Activated CD8-positive, alpha-beta memory T cell treated with anti-CD3 and anti-CD28 coated beads for 4 hours (primary cell): Measurements from ENCODE around the gene PHB1.
"Not testable (repeated sequence)": the region's sequence is repeated elsewhere in the genome, so short reads cannot be mapped to it uniquely, and the experiment has no call there.

Experiments
- DNase-seq, 2 donors: peaks; one replicate each; pipeline ENCODE4 v3.0.0-alpha.2; 2020; ENCODE audit warnings: low read depth in 2 of 2

Gene PHB1

DNA sequence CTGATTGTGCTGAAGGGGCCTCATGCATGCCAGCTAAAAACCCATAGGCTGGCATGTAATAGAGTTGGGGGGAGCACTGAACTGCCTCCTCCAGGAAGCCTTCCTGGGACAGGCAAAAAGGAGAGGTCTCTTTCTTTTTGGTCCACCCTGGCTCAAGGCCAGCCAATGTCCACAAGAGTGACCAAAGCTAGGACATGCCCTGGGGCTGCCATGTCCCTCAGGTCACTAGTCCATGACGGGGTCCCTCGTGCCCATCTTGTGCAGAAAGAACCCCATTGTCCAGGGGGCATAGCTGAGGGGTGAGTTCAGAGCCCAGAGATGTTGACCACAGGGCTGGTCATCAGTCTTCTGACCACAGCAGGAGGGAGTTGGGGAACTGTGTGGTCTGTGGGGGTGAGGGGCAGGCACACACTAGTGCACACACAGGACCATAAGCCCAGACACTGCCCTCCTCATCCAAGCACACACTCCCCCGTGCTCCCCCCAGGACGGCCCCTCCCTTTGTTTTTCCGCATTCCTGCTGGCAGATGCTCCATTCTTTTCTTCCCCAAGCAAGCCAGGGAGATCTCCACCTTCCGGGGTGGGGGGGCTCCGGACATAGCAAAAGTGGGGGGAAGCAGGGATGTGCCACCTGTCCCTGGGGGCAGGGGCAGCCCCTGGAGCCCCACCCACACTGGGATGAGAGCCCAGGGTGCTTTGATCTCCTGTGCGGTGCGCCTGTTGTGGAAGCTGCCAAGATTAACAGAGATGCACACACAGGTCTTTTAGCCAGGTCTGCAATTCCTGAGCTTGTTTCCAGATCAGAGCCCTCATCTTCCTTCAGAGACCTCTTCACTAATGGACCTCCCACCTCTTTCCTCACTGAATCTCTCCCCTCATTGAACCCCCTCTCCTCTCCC lies 25.2 kb upstream of the PHB1 start:
- no peak for DNase-seq

DNA sequence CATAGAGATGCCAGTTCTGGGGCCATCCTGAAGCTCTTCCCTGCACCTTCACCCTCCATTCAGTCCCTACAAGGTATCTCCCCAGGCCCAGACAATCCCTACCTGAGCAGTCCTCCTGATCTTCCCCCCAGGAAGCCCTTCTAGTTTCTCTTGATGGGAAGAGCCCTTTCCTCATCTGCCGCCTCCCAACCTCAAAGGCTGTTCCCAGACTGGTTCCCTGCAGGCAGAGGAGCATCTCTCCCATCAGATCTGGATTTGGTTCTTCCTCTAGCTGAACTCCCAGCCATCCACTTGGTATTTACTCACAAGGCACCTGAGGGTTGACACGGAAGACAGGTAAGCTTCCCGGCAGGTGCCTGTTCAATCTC lies 24.6 kb upstream of the PHB1 start:
- DNase-seq = no peak

DNA sequence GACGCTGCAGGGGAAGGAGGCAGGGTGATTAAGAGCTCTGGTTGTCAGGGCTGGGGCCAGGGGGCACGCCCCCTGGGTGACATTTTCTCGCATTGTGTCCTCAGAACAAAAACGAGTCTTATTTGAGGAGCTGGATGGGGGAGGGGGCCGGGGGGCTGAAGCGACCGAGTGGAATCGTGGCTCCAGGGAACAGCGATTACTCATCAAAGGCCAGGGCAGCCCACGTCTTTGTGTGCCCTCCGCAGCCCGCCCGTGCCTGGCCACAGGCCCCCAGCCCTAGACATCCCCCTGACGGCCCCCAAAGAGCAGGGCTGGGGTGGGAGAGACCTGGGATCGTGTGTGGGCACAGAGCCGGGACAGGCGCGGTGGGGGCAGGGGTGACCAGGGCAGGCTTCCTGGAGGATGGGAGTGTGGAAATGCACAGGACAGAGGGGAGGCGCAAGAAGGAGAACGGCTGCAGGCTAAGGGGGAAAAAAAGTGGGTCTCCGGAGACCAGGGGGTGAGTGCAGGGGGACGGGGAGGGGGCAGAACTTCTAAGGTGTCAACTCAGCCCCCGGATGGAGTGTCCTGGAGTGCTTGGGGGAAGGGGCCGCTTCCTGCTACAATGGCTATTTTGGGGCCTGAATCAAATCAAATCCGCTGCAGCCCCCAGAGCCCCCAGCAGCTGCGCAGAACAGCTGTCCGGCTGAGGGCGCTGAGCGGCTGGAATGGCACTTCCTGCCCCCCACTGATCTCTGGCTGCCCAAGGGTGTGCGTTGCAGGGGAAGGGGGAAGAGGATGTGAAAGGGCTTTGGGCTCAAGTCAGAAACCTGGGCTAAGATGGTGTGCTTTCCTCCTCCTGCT lies 24.0 kb upstream of the PHB1 start:
- DNase-seq = no peak

DNA sequence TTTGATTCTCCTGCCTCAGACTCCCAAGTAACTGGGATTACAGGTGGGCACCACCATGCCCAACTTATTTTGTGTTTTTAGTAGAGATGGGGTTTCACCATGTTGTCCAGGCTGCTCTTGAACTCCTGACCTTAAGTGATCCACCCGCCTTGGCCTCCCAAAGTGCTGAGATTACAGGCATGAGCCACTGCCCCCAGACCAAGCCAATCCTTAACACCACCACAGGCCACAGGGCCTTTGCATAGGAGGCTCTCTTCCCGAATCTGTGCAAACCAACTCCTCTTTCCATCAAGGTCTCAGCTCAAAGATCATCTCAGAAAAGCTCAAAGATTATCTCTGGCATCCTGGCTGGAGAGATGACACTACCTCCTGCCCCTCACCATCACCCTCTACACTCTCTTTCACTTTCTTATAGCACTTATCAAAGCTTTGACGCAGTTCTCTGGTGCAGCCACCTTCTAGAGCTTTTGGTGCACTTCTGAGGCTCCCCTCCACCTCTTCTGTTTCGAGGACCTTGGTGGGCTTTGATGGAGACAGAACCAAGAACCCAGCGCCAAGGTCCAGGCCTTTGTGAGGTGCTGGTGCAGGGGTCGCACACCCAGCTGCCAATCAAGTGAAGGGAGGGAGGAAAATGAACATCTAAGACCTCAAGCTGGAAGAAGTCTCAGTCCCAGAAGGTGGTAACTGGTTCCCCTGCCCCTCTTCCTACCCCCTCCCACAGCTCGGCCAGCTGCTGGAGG lies 23.2 kb upstream of the PHB1 start:
- no peak for DNase-seq

DNA sequence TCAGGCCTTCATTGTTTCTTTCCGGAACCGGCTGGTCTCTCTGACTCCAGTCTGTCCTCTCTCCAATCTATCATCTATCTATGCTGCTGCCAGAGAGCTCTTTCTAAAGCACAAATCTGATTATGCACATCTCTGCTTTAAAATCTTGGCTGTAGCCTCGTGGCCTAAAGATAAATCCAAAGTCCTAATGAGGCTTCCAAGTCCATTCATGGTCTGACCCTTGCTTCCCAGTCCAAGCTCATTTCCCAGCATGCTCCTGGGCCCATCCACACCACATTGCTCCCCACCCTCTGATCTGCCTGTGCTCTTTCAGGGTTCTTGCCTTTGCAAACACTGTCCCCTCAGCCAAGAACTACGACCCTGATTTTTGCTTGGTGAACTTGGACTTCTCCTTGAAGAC lies 21.5 kb upstream of the PHB1 start:
- DNase-seq = no peak

DNA sequence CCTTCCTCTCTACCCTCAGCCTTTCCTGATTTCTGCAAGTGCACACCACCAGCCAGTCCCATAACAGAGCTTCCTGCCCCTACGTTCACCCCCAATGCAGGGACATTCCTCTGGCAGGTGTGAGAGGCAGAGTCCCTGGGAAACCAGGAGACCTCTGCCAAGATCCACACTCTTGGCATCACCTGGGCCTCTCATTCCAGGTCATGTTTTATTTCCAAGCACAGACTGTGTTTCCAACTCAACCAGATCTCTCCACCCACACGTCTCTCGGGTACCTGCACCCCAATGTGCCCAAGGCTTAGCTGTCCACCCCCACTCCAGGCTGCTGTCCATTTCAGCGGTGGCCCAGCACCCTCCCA lies 21.0 kb upstream of the PHB1 start:
- DNase-seq = no peak

DNA sequence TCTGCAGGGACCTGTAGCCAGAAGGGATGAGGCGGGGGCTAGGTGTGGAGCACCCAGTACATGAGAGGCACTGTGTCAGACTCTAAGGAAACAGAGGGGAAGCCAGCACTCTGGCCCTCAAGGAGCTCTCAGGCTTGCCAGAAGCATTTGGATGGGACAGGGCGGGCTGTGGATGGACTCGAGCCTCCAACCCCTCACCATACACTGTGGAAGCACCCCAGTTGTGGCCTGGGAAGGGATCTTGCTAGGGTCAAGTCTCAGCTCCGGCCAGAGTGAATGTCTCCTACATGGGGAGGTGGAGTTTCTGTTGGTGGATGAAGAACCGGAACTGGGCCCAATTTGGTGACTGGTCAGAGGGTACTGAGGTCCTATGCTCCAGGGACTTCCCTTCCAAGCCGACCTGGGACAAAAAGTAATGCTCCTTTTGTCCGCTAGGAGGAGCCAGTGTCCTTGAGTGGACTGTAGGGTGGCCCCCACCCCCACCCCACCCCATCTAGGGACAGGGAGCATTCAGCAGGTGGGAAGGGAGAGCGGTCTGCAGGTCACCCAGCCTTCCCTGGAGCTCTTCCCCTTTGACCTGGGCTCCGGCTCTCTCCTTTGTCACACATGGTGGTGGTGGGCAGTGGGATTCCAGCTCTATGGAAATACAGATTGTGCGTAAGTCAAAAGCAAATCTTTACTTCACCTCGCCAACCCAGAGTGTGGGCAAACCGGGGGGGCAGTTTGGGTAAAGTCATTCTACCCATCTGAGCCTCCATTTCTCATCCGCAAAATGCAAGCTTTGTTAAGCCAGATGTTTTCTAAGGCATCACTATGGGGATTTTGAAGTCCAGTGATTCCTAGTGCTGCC lies 20.4 kb upstream of the PHB1 start:
- peak in 1 of 2 donors; percentile 8 for DNase-seq

GRCh38 chr17:49433000-49433694 lies 18.5 kb upstream of the PHB1 start:
- DNase-seq = no peak

DNA sequence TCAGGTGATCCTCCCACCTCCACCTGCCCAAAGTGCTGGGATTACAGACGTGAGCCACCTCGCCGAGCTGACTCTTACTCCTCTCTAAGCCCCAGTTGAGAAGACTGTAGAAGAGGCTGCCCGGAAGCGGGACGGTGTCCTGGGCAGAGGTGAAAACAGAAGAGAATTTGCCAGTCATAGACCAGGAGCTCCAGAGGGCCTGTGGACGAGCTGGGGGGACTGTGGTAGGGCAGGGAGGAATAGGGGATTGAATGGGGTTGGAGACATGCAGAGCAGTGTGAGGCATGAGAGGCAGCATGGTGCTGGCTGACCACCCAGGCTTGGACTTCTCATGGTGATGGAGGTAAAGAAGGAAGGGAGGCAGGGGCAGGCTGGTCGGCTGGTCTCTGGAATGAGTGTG lies 17.1 kb upstream of the PHB1 start:
- no peak for DNase-seq

- DNase-seq = no peak
These were observed 10.3 kb upstream of the PHB1 start for GRCh38 chr17:49425004-49425286.

DNA sequence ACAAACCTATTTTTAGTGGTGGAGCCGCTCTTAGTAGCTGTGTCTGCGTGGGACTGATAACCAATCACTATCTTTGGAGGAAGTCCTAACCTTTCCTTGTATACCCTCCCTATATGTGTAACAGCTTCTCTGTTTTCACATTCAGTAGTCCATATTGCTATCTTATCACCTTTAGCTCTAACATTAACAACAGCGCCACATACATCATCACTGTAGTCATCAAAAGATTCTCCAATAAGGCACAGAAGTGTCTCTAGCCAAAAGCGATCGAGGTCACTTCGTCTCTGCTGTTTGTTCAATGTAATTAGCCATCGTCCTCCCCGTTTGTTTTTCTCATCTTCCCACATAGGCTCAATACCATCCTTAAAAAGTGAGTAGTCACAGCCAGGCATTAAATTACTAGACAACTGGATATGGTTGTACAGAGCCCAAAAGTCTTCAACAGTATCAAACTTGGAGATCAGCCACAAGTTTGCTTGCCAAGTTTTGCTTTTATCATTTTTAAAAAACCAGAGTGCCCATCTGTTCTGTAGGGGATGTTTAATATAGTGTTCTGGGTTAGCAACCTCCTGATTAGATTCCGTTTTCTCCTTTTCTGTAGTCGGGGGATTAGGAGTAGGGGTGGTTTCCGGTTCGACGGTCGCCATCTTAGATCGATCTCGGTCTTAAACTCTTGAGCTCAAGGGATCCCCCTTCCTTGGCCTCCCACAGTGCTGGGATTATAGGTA lies 9.8 kb upstream of the PHB1 start:
- not testable (repeated sequence) for DNase-seq

DNA sequence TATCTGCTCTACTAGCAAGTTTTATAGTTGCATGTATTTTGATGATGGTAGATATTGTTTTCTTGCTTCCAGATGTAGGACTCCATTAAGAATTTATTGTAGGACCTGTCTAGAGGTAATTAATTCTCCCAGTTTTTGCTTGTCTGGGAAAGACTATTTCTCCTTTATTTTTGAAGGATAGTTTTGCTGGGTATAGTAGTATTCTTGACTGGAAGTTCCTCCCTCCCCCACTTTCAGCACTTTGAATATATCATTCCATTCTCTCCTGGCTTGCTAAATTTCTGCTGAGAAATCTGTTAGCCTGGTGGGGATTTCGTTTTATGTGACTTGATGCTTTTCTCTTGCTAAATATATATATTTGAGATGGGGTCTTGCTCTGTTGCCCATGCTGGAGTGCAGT lies 8.0 kb upstream of the PHB1 start:
- DNase-seq = no peak

- not testable (repeated sequence) for DNase-seq
These were observed 5.1 kb upstream of the PHB1 start for GRCh38 chr17:49419761-49420160.

DNA sequence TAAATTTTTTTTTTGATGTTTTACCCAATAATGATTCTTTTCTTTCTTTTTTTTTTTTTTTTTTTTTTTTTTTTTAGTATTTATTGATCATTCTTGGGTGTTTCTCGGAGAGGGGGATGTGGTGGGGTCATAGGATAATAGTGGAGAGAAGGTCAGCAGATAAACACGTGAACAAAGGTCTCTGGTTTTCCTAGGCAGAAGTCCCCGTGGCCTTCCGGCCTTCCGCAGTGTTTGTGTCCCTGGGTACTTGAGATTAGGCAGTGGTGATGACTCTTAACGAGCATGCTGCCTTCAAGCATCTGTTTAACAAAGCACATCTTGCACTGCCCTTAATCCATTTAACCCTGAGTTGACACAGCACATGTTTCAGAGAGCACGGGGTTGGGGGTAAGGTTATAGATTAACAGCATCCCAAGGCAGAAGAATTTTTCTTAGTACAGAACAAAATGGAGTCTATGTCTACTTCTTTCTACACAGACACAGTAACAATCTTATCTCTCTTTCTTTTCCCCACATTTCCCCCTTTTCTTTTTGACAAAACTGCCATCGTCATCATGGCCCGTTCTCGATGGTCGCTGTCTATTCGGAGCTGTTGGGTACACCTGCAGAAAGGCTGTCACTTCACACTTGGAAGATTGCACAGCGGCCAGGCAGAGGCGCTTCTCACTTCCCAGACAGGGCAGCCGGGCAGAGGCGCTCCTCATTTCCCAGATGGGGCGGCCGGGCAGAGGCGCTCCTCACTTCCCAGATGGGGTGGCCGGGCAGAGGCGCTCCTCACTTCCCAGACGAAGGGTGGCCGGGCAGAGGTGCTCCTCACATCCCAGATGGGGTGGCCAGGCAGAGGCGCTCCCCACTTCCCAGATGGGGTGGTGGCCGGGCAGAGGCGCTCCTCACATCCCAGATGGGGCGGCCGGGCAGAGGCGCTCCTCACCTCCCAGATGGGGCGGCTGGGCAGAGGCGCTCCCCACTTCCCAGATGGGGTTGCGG lies 4.4 kb upstream of the PHB1 start:
- not testable (repeated sequence) for DNase-seq

- DNase-seq = no peak
These were observed 436 bp downstream of the PHB1 start for GRCh38 chr17:49414271-49414621.

DNA sequence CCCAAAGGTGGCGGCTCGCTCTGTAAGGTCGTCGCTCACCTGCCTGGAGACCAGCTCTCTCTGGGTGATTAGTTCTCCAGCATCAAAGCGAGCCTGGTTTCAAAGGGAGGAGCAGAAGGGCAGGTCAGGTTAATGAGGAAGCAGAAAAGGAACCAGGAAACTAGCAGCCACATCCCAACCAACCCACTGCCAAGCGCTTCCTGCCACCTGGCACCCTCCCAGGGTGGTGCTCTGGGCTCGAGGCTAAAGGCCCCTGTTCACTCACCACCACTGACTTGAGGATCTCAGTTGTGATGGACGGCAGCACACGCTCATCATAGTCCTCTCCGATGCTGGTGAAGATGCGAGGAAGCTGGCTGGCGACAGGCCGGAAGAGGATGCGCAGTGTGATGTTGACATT lies 5.6 kb downstream of the PHB1 start:
- no peak for DNase-seq

GRCh38 chr17:49407981-49408501 lies 6.6 kb downstream of the PHB1 start:
- peak; percentile 66 to 68 for DNase-seq

DNA sequence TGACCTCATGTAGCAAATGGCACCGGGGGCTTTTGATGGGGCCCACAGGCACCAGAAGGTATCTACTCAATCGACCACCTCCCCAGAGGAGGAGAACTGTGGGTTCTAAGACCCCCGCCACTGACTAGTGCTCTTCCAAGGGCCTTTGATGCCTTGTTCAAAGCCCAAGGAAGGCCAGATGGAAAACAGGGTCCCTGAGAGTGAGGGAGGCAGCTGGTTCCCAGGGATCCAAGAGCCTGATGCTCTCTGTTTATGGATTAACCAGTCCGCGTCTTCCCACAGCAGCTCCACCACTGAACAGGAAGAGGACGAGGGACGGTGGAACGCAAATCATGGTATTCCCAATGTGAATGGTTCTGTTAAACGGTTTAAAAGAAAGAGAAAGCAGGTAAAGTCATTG lies 7.6 kb downstream of the PHB1 start:
- DNase-seq = no peak
